Breast epithelium (tissue), 4 donors: ENCODE measurements around the gene KRT15. TPM values are rescaled to one million over a fixed set of nuclear protein-coding genes. Genes with fewer than 3 reads are reported as not detected.

ENCODE experiments used
- DNase-seq, 2 donors: peaks; one replicate each; pipeline ENCODE4 v3.0.0-alpha.2; 2019; ENCODE audit warnings: low spot score in 2 of 2
- H3K27ac ChIP-seq, 2 donors: fragments of 200-600 bp; sonication (generic) in 1 of 2; one replicate each; pipeline ENCODE4 v1.5.1; 2016 to 2019; ENCODE audit warnings: mild to moderate bottlenecking in 1 of 2
- H3K27me3 ChIP-seq, 2 donors: fragments of 200-600 bp; sonication (generic) in 1 of 2; one replicate each; pipeline versions ENCODE4 v1.5.1 to v1.6.0; 2017 to 2019; ENCODE audit warnings: control low read depth in 1 of 2, mild to moderate bottlenecking in 1 of 2
- H3K36me3 ChIP-seq: fragments of 200-600 bp; one replicate; pipeline ENCODE4 v1.5.1; 2019
- H3K4me1 ChIP-seq, 2 donors: fragments of 200-600 bp; sonication (generic); one replicate each; pipeline ENCODE4 v1.5.1; 2016 to 2019; ENCODE audit warnings: control low read depth in 1 of 2
- H3K4me3 ChIP-seq, 3 donors: fragments of 200-600 bp; sonication (generic); 1 replicate in 2 of 3; 2 replicates in 1 of 3; pipeline ENCODE4 v1.5.1; 2016 to 2019; ENCODE audit warnings: mild to moderate bottlenecking in 3 of 3, moderate library complexity in 2 of 3
- H3K9me3 ChIP-seq, 2 donors: fragments of 200-600 bp; sonication (generic) in 1 of 2; one replicate each; pipeline ENCODE4 v1.5.1; 2016 to 2019; ENCODE audit warnings: control low read depth in 1 of 2
- POLR2A ChIP-seq: fragments of 450-650 bp; IDR thresholded peaks from one replicate; pipeline ENCODE4 v1.6.1; 2016; ENCODE audit warnings: antibody characterized with exemption, mild to moderate bottlenecking, moderate library complexity
- POLR2AphosphoS5 ChIP-seq, 3 donors: sonication (generic); formaldehyde crosslinking; IDR thresholded peaks; one replicate each; pipeline ENCODE4 v1.6.1; 2017; ENCODE audit warnings: antibody characterized with exemption in 3 of 3
- intact Hi-C: fragments of 100-400 bp; cut with DNase I; formaldehyde crosslinking; loops from one replicate; pipeline ENCODE4 v1.15.1; 2023; ENCODE audit warnings: low total_unique reads
- total RNA-seq, 3 donors: library from RNA; depleted of rRNA; stranded (reverse); fragments of >200 nt; gene quantifications; one replicate each; pipeline ENCODE4 v1.1.0, GENCODE V29; 2016
- TF ChIP-seq, protein P1 (sequence below), 3 donors: fragments of 450-650 bp; IDR thresholded peaks; one replicate each; pipeline ENCODE4 v1.5.1; 2016 to 2017; ENCODE audit warnings: antibody characterized with exemption in 3 of 3, mild to moderate bottlenecking in 3 of 3, moderate library complexity in 3 of 3

Gene KRT15
- total RNA-seq, 3 donors from 2014 or later, result 0.80 to 2,244 (median 331) TPM

DNA sequence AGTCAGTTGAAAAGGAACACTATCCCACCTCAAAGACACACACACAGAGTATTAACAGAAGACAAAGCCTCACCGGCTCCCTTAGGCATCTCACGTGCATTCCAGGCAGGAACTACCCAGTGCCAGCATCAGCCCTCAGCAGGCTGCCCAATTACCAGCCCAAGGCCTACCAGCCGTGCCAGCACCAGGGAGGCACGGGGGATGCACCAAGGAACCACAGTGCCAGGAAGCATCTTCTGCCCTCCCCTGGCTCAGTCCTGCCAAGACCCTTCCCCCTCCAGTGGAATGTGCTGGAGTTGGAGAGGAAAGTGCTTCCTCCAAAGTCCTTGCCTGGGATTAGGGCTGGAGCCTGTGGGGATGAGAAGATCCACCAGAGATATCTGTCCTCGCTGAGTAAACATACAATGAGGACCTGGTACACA lies 20.4 kb upstream of the KRT15 start:
- H3K27ac ChIP-seq, result peak overlapping the region; percentile 85 to 88

GRCh38 chr17:41538565-41538991 lies 19.9 kb upstream of the KRT15 start:
- Histone ChIP-seq H3K9me3 (no peaks in the 10 kb centered on the region), H3K4me3 (peak overlapping the region in 1 of 3 donors; percentile 16), H3K27me3 (no peaks in the 10 kb centered on the region), H3K27ac (peak overlapping the region; percentile 85 to 88), H3K36me3 (no peaks in the 10 kb centered on the region), H3K4me1 (peaks cover 0 to 34% of the 10 kb centered on the region in 2 donors)
- TF ChIP-seq POLR2A (no peak), POLR2AphosphoS5 (IDR thresholded peaks at IDR 0.05) (no peak)
- TF ChIP-seq, protein P1, sequence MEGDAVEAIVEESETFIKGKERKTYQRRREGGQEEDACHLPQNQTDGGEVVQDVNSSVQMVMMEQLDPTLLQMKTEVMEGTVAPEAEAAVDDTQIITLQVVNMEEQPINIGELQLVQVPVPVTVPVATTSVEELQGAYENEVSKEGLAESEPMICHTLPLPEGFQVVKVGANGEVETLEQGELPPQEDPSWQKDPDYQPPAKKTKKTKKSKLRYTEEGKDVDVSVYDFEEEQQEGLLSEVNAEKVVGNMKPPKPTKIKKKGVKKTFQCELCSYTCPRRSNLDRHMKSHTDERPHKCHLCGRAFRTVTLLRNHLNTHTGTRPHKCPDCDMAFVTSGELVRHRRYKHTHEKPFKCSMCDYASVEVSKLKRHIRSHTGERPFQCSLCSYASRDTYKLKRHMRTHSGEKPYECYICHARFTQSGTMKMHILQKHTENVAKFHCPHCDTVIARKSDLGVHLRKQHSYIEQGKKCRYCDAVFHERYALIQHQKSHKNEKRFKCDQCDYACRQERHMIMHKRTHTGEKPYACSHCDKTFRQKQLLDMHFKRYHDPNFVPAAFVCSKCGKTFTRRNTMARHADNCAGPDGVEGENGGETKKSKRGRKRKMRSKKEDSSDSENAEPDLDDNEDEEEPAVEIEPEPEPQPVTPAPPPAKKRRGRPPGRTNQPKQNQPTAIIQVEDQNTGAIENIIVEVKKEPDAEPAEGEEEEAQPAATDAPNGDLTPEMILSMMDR (IDR thresholded peaks at IDR 0.05), result no peak
- intact Hi-C loops, result no loop called here
- peak in 1 of 2 donors; percentile 72 for DNase-seq

More for the DNA sequence above, 20.4 kb upstream of the KRT15 start:
- H3K4me3 ChIP-seq, result peak overlapping the region in 1 of 3 donors; percentile 16
- peak; percentile 81 to 87 for DNase-seq
- H3K36me3 ChIP-seq, result no peaks in the 10 kb centered on the region
- intact Hi-C loops, result no loop called here
- no peaks in the 10 kb centered on the region for H3K9me3 ChIP-seq
- TF ChIP-seq POLR2A, result no peak
- peak; percentile 60 to 66 (median 63) for TF ChIP-seq POLR2AphosphoS5 (IDR thresholded peaks at IDR 0.05)
- H3K27me3 ChIP-seq, result no peaks in the 10 kb centered on the region
- H3K4me1 ChIP-seq, result peaks cover 0 to 34% of the 10 kb centered on the region in 2 donors

GRCh38 chr17:41537990-41538389 lies 19.3 kb upstream of the KRT15 start:
- peak in 1 of 2 donors; percentile 76 for DNase-seq
- Histone ChIP-seq H3K4me1 (peaks cover 0 to 34% of the 10 kb centered on the region in 2 donors), H3K27ac (peak overlapping the region; percentile 85 to 88), H3K9me3 (no peaks in the 10 kb centered on the region), H3K4me3 (no peak overlapping the region), H3K27me3 (no peaks in the 10 kb centered on the region), H3K36me3 (no peaks in the 10 kb centered on the region)
- intact Hi-C loops, result no loop called here
- TF ChIP-seq, protein P1 (IDR thresholded peaks at IDR 0.05), result no peak
- no peak for TF ChIP-seq POLR2AphosphoS5 (IDR thresholded peaks at IDR 0.05)
- no peak for TF ChIP-seq POLR2A

DNA sequence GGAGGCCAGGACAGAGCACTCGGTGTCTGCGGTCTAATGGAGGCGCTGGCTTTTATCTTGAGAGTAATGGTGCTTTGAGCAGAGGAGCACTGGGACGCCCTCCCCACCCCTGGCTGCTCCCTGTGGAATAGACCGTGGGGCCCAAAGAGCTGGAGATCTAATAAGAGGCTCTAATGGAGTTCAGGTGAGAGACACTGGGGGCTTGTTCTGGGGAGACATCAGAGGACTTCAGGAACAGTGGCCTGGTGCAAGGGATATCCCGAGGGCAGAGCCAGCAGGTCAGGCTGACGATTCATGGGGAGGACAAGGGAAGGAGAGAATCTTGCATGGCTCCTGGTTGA lies 18.9 kb upstream of the KRT15 start:
- DNase-seq, result peak in 1 of 2 donors; percentile 17
- TF ChIP-seq POLR2A (no peak), POLR2AphosphoS5 (IDR thresholded peaks at IDR 0.05) (no peak)
- TF ChIP-seq, protein P1 (IDR thresholded peaks at IDR 0.05), result no peak
- Histone ChIP-seq H3K27me3 (no peaks in the 10 kb centered on the region), H3K4me1 (peaks cover 0 to 34% of the 10 kb centered on the region in 2 donors), H3K36me3 (no peaks in the 10 kb centered on the region), H3K9me3 (no peaks in the 10 kb centered on the region), H3K4me3 (peak overlapping the region in 1 of 3 donors; percentile 11), H3K27ac (peak overlapping the region; percentile 85 to 88)
- intact Hi-C loops, result no loop called here

DNA sequence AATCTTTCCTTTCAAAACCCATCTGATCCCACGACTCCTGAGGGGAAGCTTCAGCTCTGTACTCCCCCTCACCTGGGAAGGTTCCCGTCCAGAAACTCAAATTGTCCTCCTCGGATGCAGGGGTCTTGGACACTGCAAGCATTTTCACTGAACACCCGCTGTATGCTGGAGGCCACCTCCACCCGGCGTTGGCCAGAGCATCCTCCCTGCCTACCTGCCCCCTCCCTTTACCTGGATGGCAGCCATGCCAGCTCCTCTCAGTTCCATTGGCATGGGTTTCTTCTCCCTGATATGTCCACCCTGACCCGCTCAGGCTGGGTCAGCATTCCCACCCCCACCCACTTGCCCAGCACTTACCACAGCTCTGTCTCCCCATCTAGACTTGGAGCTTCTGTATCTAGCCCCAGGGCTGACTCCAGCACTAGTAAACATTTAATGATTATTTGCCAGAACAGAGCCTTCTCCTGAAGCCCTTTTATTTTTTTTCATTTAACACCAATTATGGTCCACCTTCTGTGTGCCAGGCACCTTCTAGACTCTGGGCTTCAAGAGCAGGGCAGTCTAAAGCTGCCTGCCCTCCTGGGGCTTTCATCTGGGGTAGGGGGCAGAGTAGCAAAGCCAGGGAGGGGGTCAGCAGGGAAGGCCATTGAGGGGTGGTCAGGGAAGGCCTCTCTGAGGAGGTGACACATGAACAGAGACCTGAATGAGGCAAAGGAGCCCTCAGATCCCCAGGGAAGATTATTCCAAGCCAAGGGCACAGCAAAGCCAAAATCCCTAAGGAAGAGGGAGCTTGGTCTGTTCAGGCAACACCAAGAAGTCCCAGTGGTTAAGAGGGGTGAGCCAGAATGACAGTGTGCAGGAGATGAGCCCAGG lies 18.3 kb upstream of the KRT15 start:
- no peaks in the 10 kb centered on the region for H3K27me3 ChIP-seq
- H3K27ac ChIP-seq, result peak overlapping the region; percentile 85 to 88
- H3K36me3 ChIP-seq, result no peaks in the 10 kb centered on the region
- intact Hi-C loops, result no loop called here
- H3K4me1 ChIP-seq, result peaks cover 0 to 34% of the 10 kb centered on the region in 2 donors
- DNase-seq, result peak in 1 of 2 donors; percentile 38
- TF ChIP-seq POLR2AphosphoS5 (IDR thresholded peaks at IDR 0.05), result no peak
- TF ChIP-seq, protein P1 (IDR thresholded peaks at IDR 0.05), result no peak
- peak overlapping the region in 2 of 3 donors; percentile 3 to 39 for H3K4me3 ChIP-seq
- H3K9me3 ChIP-seq, result no peaks in the 10 kb centered on the region
